H1 (cell line): ENCODE measurements around the gene IL12B.

Source experiments
- BRCA1 ChIP-seq: IDR thresholded peaks from 2 replicates; pipeline ENCODE4 v1.6.1; 2012; ENCODE audit warnings: low read depth, low read length, improper control_type of control experiment
- CBX5 ChIP-seq: fragments of 300-800, 300-1000 bp; sonication (generic); IDR thresholded peaks from 2 replicates; pipeline ENCODE4 v1.7.1; 2016; ENCODE audit warnings: antibody characterized with exemption, low read length, low read depth
- CTCF ChIP-seq, 3 experiments: IDR thresholded peaks; 1 replicate in 2 of 3; 2 replicates in 1 of 3; pipeline versions ENCODE4 v1.5.1 to v1.6.1; 2011; ENCODE audit warnings: low read length in 3 of 3, mild to moderate bottlenecking in 3 of 3, inconsistent platforms in 2 of 3, low read depth in 1 of 3, moderate library complexity in 1 of 3; ENCODE audit not compliant: insufficient read depth in 1 of 3; ENCODE audit errors: control extremely low read depth in 1 of 3
- EGR1 ChIP-seq: IDR thresholded peaks from 2 replicates; pipeline ENCODE4 v1.6.1; 2011; ENCODE audit warnings: low read depth, low read length, borderline replicate concordance
- EZH2 ChIP-seq: fragments of 200-600 bp; sonication (generic); IDR thresholded peaks from 2 replicates; pipeline ENCODE4 v1.7.1; 2012; ENCODE audit warnings: low read depth, mild to moderate bottlenecking, moderate library complexity, low read length, inconsistent platforms; ENCODE audit not compliant: severe bottlenecking
- FOSL1 ChIP-seq: IDR thresholded peaks from 2 replicates; pipeline ENCODE4 v1.6.1; 2011; ENCODE audit warnings: mild to moderate bottlenecking, low read depth, low read length, moderate library complexity; ENCODE audit not compliant: insufficient read depth
- JUN ChIP-seq: IDR thresholded peaks from 2 replicates; pipeline ENCODE4 v1.6.1; 2011; ENCODE audit warnings: low read depth, mild to moderate bottlenecking, improper control_type of control experiment, low read length
- POLR2A ChIP-seq, 2 experiments: IDR thresholded peaks; 1 replicate in 1 of 2; 2 replicates in 1 of 2; pipeline ENCODE4 v1.6.1; 2011; ENCODE audit warnings: low read depth in 2 of 2, low read length in 2 of 2, mild to moderate bottlenecking in 2 of 2; ENCODE audit errors: control extremely low read depth in 1 of 2
- POLR2AphosphoS5 ChIP-seq: IDR thresholded peaks from 2 replicates; pipeline ENCODE4 v1.6.1; 2011; ENCODE audit warnings: low read depth, low read length
- SIN3A ChIP-seq, 2 experiments: IDR thresholded peaks in 1 of 2; conservative IDR thresholded peaks in 1 of 2; 2 replicates each; pipeline ENCODE4 v1.6.1; 2011 to 2012; ENCODE audit warnings: low read length in 2 of 2, improper control_type of control experiment in 1 of 2, low read depth in 1 of 2, mild to moderate bottlenecking in 1 of 2
- SIX5 ChIP-seq: IDR thresholded peaks from 2 replicates; pipeline ENCODE4 v1.6.1; 2011; ENCODE audit warnings: mild to moderate bottlenecking, low read depth, low read length
- TAF1 ChIP-seq: IDR thresholded peaks from 2 replicates; pipeline ENCODE4 v1.6.1; 2011; ENCODE audit warnings: mild to moderate bottlenecking, low read depth, low read length
- TBP ChIP-seq: IDR thresholded peaks from 2 replicates; pipeline ENCODE4 v1.6.1; 2011; ENCODE audit warnings: low read depth, low read length, improper control_type of control experiment
- YY1 ChIP-seq: IDR thresholded peaks from 2 replicates; pipeline ENCODE4 v1.6.1; 2011; ENCODE audit warnings: low read depth, mild to moderate bottlenecking, low read length

GRCh38 chr5:159337016-159337955 lies 7.0 kb upstream of the IL12B start:
- TF ChIP-seq BRCA1 = no peak
- no peak for TF ChIP-seq POLR2AphosphoS5
- TF ChIP-seq CTCF (IDR thresholded peaks at IDR 0.05; ENCODE audit: control extremely low read depth in 1 of 3, insufficient read depth in 1 of 3, low read depth in 1 of 3, low read length in 3 of 3) = no peak
- no peak for TF ChIP-seq POLR2A (IDR thresholded peaks at IDR 0.05; ENCODE audit: control extremely low read depth in 1 of 2, low read depth in 2 of 2, low read length in 2 of 2)
- no peak for TF ChIP-seq JUN
- no peak for TF ChIP-seq YY1
- TF ChIP-seq EZH2 = no peak
- TF ChIP-seq CBX5 = no peak
- TF ChIP-seq TBP = no peak
- TF ChIP-seq EGR1 = no peak
- no peak for TF ChIP-seq FOSL1
- no peak for TF ChIP-seq SIN3A (conservative IDR thresholded peaks at IDR 0.05 in 1 of 2, IDR thresholded peaks at IDR 0.05 in 1 of 2; ENCODE audit: low read depth in 1 of 2, low read length in 2 of 2)
- no peak for TF ChIP-seq SIX5
- TF ChIP-seq TAF1 = no peak
